Ramos (cell line): Measurements from ENCODE around the gene POLDIP3.

ENCODE experiments used
- in situ Hi-C: fragments of 300-500 bp; cut with MboI; formaldehyde crosslinking; loops from one replicate; pipeline ENCODE4 v1.14.3; 2022; ENCODE audit warnings: low sequenced_read_pairs; ENCODE audit not compliant: unreplicated experiment

The POLDIP3 gene

DNA sequence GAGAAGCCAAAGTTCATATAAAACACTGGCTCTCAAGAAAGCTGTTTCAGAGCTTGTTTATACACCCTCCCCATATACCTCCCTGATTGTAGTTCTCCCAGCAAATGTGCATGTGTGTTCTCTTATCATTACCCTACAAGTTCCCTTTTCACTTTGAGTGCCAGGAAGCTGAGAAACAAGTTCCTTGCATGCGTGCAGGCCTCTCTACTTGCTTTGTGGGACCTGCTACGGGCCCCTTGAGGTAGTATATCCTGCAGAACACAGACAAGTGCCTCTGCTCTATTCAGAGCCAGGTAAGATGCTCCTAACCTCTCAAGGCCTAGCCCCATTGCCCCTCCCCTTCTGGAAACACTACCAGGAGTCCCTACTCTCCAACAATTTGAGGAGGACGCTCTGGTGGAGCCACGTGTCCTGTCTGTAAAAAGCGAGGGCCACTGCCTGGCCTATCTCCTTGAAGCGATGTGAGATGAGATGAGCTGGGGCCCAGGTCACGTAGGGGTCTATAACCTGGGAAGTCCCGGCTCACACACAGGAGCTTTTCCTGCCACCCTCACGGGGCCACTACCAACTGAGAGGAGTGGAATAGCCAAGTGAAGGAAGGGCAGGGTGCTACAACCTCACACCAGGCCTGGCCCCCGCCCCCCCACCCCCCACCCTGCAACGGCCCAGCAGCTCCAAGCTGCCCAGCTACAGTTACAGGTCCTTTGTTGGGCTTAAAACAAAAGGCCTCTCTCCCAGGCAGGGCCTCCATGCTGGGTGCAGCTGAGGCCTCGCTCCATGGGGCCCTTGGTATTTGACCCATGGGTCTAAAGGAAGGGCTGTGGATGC lies 28.3 kb upstream of the POLDIP3 start:
- in situ Hi-C loops = no loop called here

DNA sequence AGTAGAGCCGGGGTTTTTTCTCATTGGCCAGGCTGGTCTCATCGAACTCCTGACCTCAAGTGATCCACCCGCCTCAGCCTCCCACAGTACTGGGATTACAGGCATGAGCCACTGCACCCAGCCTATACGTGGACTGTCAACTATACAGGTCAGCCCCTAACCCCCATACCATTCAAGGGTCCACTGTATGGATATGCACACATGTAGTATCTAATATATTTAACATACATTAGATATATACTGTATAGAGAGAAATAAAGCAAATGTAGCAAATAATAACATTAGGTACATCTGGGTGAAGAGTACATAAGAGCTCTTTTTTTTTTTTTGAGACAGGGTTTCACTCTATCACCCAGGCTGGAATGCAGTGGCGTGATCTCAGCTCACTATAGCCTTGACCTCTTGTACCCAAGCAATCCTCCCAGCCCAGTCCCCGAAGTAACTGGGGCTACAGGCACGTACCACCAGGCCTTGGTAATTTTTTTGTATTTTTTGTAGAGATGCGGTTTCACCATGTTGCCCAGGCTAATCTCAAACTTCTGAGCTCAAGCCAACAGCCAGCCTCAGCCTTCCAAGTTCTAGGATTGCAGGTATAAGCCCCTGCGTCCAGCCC lies 27.2 kb upstream of the POLDIP3 start:
- in situ Hi-C loops = no loop called here

DNA sequence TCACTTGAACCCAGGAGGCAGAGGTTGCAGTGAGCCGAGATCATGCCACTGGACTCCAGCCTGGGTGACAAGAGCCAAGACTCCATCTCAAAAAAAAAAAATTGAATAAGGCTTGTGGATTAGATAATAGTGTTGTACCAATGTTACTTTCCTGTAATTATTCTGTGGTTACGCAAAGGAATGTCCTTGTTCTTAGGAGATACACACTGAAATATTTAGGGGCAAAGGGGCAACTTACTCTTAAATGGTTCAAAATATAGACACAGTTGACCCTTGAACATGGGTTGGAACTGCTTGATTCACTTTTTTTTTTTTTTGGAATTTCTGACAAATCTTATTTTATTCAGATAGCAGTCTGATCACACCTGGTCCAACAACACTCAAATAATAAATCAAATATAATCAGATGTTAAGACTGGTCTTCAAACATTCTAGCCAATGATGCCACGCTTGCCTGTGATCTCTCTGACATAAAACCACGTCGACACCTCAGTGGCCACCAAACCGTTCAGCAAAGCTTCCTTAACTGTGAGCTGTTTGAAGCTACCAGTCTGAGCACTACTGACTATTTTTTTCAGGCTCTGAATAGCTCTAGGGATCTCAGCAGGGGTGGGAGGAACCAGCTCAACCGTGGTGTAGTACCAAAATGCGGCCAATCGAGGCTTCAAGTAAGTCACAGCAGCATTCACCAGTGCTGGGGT lies 25.0 kb upstream of the POLDIP3 start:
- in situ Hi-C loops = no loop called here

DNA sequence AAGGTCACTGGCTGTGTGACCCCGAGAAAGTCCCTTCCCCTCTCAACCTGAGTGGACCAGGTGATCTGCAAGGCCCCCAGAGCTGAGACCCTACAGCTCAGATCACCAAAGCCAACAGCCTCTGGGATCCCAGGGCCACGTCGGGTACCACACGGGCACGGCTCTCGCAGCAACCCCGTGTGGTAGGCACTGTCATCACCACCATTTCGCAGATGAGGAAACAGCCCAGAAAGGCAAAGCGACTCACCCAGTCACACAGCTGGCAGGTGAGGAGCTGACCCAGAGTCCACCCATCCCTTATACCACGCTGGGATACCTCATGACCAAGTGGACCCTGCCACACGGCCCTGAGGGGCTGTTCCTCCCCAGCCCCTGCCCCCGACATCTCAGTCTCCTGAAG lies 22.9 kb upstream of the POLDIP3 start:
- in situ Hi-C loops = no loop called here

DNA sequence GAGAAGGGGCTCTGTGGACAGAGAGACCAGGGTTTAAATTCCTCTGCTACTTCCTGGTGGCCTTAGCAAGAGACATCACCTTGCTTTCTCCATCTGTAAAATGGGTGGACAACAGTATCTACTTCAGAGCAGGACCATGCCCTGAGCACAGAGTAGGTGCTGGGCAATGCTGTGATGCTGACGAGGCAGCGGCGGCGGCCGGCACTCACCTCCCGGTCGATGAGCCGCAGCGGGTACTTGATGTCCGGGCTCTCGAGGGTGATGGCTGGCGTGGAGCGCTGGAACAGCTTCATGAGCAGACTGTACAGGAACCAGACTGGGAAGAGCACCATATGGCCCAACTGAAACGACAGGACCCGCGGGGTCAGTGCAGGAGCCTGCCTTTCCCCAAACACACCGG lies 21.8 kb upstream of the POLDIP3 start:
- in situ Hi-C loops = no loop called here

DNA sequence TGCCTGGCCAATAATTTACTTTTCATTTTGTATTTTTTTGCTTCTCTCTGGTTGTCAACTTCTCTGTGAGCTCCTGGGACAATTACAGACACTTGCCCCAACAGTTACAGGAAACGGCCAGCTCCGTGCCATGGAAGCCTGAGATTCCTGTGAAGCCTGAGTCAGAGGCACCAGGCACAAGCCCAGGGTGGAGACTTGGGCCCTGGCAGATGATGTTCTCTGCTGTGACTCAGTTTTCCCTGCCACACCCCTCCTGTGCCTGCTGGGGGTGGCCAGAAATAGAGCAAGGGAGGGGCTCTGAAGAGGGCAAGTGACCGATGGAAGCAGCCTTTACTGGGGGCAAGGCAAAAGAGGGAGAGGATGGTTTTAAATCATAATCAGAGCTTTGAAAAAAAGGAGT lies 20.8 kb upstream of the POLDIP3 start:
- in situ Hi-C loops = no loop called here

DNA sequence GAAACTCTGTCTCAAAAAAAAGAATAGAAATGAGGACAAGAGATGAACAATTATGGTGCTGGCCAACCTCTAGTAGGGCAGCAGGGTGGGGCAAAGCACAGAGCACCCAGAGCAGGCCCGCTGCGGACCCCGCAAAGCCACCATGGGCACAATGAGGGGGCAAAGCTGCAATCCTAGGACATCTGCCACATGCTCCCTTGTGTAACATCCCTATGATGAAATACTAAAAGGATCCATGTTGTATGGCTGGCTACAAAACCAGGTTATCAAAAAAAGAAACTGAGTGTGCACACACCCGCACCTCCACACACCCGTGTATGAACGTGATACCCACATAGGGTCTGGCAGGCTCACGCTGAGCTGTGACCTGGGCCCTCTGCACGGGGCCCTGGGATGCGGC lies 18.3 kb upstream of the POLDIP3 start:
- in situ Hi-C loops = no loop called here

DNA sequence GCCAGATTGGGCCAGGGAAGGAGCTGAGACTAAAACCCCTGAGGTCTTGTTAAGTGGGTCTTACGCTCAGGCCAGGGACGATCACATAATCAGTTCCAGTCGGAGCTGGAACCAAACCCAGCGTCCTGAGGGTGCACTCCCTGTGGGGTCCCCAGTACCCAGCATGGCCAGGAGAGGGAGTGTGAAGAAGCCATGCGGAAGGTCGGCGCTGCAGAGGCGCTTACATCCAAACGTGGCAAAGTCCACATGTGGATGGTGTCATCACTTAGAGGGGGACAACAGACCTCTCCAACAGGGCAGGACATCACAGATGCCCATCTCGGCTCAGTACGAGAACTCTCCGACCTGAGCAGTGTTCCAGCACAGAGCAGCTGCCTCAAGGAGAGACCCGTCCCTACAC lies 17.4 kb upstream of the POLDIP3 start:
- in situ Hi-C loops = no loop called here

DNA sequence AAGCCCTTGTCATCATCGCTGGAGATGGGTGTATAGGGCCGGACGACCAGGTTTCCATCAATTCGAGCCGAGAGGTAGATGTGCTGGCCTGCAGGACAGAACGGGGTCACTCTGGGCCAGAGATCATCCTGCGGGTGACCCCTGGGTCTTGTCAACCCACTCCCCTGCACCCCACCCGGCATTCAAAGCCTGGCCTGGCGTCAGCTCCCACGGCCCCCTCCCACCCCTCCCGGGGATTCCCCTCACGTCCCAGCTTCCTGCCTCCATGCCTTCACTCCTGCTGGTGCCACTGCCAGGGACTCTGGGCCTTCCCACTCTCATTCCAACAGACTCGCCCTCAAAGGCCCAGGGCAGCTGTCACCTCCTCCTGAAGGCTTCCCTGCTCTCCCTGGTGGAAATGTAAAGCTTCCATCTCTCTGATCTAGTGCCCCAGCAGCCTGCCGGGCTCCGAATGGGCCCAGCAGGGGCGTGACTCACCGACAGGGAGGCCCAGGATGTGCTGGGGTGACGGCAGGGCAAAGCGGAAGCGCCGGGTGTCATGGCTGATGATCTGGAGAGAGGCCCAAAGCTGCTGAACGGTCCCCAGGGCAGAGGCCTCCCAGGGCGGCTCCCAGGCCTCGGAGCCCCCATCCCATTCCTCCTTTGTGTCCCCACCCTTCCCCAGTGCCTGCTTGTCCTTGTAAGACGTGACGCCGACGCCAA lies 16.4 kb upstream of the POLDIP3 start:
- in situ Hi-C loops = no loop called here

DNA sequence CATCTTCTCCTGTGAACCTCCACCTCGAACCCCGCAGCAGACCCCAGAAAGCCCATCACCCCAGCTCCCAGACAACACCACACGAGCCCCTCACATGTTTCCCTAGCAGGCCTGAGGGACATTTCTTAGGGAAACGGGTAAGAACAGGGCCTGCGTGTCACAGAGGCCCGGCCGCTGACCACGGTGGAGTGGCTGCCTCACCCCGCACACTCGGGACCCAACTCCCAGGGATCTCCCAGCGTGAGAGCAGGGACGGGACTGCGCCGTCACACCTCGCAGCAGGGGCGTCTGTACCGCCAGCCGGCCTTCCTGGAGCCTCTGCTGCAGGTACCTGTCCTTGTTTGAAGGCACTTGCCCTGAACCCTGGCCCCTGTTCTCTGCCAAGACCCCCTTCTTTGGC lies 15.5 kb upstream of the POLDIP3 start:
- in situ Hi-C loops = no loop called here

DNA sequence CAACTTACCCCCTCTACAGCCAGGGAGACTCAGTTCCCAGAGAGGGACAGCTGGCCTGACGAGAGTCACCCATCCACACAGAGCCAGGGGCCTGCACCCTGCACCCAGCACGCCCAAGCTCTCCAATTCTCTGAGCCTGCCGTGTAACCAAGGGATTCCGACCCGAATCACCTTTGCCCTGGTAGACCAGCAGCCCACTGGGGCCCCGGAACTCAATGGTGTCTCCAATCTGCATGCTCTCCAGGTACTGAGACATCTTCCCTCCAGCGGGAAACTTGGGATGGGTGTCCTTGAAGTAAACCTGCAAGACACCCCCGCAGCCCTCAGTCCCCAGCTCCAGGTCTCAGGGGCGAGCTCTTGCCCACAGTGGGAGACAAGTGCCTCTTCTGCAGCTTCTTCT lies 13.3 kb upstream of the POLDIP3 start:
- in situ Hi-C loops = no loop called here

DNA sequence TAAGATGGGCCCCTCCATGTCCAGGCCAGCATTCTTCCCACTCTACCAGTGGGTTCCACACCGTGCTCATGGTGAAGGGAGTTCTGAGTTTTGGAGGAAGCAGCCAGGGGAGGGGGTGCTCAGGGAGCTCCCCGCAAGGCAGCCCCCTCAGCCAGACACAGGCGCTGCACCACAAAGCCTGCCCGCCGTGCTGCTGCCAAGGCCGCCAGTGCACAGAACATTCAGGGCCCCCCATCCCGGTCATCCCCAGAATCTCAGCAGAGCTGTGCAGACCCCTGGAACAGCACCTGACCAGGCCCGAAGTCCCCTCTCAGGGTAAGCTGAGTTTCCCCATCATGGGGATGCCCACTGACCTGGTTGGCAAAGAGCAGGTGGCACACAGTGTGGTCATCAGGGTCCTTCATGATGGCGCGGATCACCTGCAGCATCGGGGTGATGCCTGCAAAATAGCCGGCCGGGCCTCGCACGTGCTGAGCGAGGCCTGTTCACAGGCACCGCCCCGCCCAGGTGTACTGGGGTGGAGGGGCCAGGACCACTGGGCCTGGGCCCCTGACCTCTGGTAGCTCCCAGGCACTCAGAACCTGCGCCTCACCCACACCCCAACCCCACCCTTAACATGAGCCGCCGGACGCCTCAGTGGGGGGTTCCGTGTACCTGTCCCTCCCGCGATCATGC lies 12.4 kb upstream of the POLDIP3 start:
- in situ Hi-C loops = no loop called here

DNA sequence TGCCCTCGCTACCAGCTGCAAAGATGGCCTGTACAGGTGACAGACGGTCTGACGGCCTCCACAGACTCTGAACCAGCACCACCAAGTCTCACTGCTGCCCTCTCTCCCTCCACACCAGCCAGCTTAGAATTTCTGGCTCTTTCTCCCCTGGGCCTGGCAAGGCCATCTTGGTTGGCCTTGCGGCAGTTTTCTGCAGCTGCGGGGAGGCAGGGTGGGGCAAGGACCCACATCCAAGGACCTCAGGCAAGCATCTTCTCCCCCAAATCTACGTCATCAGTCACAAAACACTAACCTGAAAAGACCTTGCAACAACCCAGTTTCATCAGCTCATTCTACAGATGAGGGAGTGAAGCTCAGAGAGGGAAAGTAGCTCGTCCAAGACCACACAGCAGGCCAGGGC lies 11.7 kb upstream of the POLDIP3 start:
- in situ Hi-C loops = no loop called here

DNA sequence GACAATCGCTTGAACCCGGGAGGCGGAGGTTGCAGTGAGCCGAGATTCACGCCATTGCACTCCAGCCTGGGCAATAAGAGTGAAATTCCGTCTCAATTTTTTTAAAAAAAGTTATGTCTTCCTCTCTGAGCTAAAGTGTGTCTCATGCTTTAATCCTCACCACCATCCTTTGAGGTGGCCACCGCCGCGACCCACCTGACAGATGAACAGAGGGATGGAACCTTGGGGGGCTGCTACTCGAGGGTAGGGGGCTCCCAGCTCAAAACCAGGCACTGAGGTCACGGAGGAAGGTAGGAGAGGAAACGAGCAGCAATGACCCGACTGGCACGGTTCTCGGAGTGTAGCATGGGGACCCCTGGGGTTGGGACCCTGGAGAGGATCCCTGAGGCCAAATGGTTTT lies 10.7 kb upstream of the POLDIP3 start:
- in situ Hi-C loops = no loop called here

DNA sequence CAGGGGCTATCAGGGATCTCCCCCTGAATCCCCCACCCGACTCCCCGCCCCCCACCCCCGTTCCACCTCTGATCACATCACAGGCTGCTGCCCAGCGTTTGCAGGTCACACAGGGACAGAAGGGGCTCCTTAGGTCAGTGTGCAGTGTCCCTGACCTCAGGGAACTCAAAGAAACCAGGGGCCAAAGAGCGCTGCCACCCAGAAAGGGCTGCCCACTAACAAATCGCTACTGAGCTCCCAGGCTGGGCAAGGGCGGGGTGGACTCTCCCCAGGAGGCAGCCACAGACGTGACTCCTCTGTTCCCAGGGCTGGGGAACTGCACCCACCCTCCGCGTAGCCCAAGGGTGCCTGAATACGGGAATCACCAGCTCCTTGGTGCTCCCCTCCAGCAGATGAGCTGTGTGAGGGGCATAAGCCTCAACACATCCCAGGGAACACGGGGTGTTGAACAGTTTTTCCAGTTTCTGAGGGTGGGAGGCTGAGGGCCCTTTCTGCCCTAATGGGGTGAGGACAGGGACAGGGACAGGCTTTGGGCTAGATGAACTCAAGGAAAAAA lies 9.9 kb upstream of the POLDIP3 start:
- in situ Hi-C loops = no loop called here

DNA sequence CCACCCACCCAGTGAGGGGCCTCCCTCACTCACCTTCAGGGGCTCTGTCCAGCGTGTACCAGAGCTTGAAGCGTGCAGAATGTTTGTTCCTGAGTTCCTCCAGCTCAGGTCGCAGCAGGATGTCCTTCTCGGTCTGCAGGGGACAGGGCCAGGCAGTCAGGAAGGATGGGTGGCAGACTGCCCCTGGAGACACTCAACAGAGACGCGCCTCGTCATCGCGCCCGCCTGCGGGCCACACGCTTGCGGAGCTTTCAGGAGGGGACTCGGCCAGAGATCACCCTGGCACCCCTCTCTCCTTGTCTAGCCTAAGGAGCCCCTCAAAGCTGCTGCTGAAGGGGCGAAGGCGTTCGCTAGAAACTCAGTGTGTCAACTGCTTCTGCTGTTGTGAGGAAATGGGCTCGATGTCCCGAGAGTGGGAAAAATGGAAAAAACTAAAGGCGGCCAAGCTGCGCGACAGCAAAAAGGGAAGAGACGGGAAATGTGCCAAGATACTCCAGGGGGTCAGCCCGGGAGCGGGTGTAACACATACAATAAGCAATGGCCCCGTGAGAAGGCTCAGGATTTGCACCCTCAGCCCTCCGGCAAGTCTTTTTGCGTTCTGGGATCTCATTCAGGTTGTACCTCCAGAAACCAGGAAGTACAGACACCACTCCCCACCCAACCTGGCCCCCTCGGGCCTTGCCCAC lies 9.2 kb upstream of the POLDIP3 start:
- in situ Hi-C loops = no loop called here

DNA sequence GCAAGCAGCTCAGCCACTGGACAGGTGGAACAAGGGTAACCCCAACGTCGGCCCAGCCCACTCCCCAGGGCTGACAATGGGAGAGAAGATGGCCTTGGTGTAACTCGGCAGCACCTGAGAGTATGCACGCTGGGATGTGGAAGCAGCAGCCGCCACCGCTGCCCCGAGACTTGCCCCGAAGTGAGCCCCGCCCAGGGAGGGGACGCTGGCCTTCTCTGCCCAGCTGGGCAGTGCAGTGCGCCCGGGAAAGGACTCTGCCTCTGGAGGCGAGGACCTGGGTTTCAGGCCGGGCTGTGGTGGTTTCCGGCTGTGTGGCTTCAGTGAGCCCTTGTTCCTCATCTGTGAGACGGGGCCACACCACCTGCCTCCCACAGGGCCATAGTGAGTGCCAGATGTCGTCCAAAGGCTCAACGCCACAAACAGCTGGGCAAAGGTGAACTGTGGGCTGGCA lies 8.6 kb upstream of the POLDIP3 start:
- in situ Hi-C loops = no loop called here

DNA sequence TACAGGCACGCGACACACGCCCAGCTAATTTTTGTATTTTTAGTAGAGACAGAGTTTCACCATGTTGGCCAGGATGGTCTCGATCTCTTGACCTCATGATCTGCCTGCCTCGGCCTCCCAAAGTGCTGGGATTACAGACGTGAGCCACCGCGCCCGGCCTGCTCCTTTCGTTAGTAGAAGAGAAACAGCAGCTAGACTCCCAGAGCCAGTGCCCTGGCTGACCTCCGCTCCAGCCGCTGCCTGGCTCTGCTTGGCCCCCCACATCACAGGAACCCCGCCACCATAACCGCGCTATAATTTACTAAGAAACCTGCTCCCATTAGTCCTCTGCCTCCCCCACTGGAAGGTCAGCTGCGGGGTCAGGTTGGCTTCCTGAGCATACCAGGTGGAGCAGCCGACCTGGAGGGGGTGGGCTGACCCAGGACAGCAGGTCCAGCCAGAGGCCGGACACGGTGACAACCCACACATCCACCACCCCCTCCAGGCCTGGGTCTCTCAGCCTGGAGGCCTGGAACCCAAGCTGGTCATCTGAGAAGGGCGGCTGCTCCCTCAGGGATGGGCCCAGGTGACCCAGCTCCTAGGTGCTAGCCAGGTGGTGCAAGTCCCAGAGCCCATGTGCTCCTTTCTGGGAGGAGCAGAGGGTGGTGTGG lies 7.5 kb upstream of the POLDIP3 start:
- in situ Hi-C loops = no loop called here

DNA sequence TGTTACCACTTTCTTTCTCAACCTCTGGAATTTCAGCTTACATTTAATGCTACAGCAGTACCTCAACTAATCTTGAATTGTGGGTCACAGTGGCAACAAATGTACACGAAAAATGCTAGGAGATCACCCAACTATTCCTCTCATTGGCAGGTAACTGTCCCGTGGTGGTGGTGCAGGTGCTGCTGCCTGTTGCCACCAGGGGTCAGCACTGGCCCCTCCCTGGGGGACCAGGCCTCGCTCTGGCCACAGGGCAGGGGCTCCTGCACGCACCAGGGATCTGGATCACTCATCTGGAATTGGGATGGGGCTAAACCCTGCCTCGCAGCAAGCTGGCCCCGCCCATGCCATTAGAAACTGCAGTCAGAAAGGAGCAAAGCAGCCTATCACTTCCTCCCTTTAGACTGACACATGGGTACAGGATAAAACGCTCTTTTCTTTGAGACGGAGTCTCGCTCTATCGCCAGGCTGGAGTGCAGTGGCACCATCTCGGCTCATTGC lies 6.9 kb upstream of the POLDIP3 start:
- in situ Hi-C loops = no loop called here
